ENCODE results near the gene TARS1.

Gene TARS1

DNA sequence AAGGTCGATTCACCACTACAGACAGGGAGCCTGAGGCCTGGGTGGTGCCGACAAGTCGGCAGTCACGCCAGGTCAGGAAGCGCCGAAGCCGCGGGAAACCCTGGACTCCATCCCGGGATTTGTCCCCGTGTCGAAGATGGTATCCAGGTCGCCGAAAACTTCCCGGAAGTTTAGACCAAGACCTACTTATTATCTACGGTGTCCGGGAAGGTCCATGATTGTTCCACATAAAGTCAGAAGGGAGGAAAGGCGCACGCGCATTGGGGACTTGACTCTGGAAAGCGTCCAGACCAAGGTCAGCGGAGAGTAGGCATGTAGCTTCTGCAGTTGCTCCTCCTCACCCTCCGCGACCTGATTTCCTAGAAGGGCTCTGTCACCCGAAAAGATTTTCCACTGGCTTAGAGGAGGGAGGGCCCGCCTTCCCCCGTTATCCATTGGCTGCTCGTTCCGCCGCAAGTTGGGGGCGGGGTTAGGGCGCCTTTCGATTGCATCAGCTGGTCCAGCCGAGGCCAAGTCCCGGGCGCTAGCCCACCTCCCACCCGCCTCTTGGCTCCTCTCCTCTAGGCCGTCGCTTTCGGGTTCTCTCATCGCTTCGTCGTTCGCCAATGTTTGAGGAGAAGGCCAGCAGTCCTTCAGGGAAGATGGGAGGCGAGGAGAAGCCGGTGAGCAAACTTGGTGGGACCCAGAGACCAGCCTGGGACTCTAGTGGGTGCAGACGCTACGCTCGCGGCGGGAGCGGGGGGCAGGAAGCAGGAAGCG is at the start of gene TARS1:
TARS1 (plus strand) TSS at position 484 of the 759 bp plus-strand sequence; CDS start at position 606, 122 bp downstream.
- DNase-seq (ENCODE audit: low spot score), result peak; percentile 64

GRCh38 chr5:33398501-33398900 is 42.3 kb upstream of the TARS1 start:
- no peak for DNase-seq (ENCODE audit: low spot score)

- DNase-seq (ENCODE audit: low spot score), result no peak
Observed at GRCh38 chr5:33400675-33401074, 40.1 kb upstream of the TARS1 start.

GRCh38 chr5:33401482-33402390 is 39.0 kb upstream of the TARS1 start:
- no peak for DNase-seq (ENCODE audit: low spot score)

DNA sequence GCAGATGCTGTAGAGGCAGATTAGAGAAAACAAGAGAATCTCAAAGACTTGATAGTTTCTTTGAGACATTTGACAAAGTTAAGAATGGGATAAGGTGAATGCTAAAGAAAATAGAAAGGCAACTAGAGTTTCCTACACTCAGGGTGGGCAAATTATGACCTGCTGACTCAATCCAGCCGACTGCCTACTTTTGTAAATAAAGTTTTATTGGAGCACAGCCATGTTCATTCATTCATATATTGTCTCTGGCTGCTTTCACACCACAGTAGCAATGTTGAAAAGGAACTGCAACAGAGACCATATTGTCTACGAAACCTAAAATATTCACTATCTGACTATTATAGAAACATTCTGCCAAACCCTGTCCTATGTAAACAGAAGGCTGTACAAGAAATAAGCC is 37.6 kb upstream of the TARS1 start:
- no peak for DNase-seq (ENCODE audit: low spot score)

- no peak for DNase-seq (ENCODE audit: low spot score)
Observed at GRCh38 chr5:33408816-33409215, 31.9 kb upstream of the TARS1 start.

DNA sequence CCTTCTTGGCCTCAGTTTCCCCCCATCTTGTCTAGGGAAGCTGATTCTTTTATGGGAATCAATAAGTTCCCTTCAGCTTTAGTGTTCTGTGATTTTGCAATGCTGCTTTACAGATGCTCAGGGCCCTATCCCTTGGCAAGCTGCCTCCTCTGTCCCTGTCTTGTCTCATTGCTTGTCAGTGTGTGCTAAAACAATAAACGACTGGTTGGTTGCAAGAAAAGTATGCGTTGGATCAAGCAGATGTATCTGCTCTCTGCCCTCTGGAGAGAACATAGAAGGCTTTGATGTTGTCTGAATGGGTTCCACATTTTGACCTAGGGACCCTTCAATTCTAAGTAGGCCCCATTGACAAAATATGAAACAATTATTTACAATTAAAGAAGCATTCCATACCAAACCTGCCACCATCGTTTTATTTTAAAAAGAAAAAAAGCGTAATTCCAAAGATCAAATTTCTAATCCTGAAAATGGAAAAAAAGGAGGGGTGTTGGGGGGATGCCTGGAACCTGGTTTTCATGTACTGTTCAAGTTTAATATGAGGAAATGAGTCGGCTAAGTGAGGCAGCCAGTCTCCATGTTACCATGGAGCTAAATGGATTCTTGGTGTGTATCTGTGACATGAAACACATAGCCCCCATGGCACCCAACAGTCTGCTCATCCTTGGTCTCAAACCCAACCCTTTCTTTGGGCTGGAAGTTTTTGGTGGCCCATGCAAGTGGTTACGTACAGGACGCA is 31.2 kb upstream of the TARS1 start:
- no peak for DNase-seq (ENCODE audit: low spot score)

DNA sequence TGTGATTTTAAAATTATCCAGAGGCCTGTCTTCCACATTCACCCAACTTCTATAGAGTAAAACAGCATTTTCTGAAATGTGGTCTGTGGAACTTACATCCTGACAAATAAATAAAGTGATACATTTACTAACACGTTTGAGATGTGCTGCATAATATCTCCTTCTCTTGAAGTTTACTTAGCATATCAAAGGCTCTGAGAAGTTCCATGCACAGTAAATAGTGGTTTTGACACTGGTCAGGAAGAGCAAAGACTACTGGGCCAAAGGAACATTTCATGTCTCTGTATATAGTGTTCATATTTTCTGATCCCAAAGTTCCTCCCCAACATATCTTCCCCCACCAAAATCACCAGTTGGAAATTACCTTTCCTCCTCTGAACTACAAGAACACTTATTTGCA is 30.5 kb upstream of the TARS1 start:
- DNase-seq (ENCODE audit: low spot score), result no peak

DNA sequence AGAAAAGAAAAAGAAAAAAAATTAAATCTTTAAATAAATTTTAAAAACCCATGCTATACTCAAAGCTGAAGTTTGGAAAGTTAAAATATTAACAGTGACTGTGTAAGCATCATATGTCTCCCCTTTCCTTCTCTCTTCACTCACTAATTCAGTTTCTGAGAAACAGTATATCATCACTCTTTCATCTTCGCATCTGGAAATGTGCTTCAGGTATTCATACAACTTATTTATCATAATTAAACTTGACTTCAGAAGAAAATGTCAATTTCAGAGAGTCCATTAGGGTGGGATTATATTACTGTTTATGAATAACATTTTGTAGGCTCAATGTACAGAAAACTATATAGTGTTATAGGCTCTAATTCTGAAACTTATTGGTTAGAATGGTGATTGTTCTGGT is 29.3 kb upstream of the TARS1 start:
- no peak for DNase-seq (ENCODE audit: low spot score)

GRCh38 chr5:33415811-33416354 is 24.9 kb upstream of the TARS1 start:
- no peak for DNase-seq (ENCODE audit: low spot score)

GRCh38 chr5:33417632-33418031 is 23.1 kb upstream of the TARS1 start:
- DNase-seq (ENCODE audit: low spot score), result no peak

- DNase-seq (ENCODE audit: low spot score), result no peak
Observed at GRCh38 chr5:33420946-33421345, 19.8 kb upstream of the TARS1 start.

GRCh38 chr5:33422191-33422590 is 18.6 kb upstream of the TARS1 start:
- DNase-seq (ENCODE audit: low spot score), result no peak

DNA sequence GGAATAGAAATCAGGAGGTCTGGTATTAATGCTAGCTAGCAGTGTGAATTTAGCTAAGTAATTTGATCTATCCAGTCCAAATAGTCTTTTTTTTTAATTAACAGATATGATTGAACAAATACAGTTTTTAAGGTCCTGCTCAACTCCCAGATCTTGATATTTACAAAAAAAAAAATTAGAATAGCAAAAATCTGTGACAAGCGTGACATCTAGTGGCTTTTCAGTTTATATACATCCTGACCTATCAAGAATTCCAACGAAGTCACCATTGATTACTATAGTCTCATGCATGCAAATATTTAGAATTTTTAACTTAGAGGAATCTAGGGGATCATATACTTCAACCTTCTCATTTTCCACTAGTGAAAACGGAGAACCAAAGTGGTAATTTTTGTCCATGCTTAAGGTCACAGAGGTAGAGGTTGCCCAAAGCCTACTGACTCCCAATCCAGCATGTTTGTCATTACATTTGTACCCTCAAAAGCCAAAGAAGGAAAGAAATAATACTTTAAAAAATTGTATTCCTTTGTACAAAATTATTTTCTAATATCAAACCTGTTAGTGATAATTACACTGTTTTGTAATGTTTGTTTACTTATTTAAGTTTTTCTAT is 17.6 kb upstream of the TARS1 start:
- DNase-seq (ENCODE audit: low spot score), result no peak

- DNase-seq (ENCODE audit: low spot score), result no peak
Observed at GRCh38 chr5:33425314-33425713, 15.5 kb upstream of the TARS1 start.

DNA sequence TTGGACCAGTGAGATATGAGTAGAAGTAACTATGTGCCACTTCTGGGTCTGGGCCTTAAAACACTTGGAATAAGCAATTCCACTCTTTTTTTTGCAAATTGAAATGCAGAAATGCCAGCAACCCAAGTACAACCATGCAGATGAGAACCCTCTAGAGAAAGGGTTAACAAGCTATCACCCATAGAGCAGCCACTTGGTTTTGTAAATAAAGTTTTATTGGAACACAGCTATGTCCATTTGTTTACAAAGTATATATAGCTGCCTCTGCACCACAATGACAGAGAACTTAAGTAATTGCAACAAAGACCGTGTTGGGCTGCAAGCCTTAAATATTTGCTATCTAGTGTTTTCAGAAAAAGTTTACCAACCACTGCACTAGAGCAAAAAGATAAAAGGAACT is 9.8 kb upstream of the TARS1 start:
- DNase-seq (ENCODE audit: low spot score), result no peak

DNA sequence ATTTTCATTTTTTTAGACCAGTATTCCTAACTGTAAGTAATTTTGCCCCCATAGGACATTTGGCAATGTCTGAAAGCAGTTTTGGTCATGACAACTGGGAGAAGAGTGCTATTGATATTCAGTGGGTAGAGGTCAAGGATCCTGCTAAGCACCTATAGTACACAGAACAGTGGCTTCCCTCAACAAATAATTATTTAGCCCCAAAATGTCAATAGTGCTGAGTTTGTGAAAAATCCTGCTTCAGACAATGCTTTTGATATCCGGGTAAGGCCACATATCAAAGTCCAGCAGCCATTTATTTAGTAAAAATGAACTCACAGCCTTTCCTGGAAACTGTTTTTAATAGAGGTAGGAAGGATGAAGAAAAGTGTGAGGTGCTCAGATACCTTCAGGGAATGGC is 8.1 kb upstream of the TARS1 start:
- DNase-seq (ENCODE audit: low spot score), result no peak

GRCh38 chr5:33433303-33434240 is 7.2 kb upstream of the TARS1 start:
- no peak for DNase-seq (ENCODE audit: low spot score)

GRCh38 chr5:33435893-33436490 is 4.8 kb upstream of the TARS1 start:
- DNase-seq (ENCODE audit: low spot score), result peak; percentile 40

- no peak for DNase-seq (ENCODE audit: low spot score)
Observed at GRCh38 chr5:33438996-33439395, 1.8 kb upstream of the TARS1 start.

Measured in HuH-7 (cell line).